Measurements from ENCODE around the gene MPZL3.

DNA sequence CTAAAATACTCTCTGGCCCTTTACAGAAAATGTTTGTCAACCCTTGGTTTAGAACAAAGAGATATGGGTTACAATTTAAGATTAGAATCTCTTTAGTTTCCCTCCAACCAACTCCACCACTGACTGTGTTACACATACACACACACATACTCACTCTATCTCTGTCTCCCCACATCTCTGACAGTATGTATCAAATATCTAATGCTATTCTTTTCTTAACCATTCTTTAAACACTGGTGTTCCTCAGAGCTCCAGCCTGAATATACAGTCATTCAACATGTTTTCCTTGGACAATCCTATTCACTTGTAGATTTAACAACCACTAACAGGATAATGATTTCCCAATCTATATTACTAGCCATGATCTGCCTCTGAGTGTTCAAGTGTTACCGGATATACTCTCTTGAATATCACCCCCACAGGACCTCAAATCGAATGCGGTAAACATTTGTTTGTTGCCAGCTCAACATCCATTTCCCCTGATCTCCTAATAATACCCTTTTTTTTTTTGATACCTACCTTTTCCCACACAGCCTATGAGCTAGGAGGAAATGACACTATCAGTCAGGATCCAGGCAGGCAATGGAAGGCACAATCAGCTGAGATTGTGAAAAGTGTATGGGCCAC lies 6.1 kb downstream of the MPZL3 start:
- TF ChIP-seq CEBPB (IDR thresholded peaks at IDR 0.05): no peak
- TF ChIP-seq HDAC2 (IDR thresholded peaks at IDR 0.05): no peak
- no peak for TF ChIP-seq JUNB (IDR thresholded peaks at IDR 0.05)
- no peak for TF ChIP-seq RAD21 (conservative IDR thresholded peaks at IDR 0.05 in 1 of 2, IDR thresholded peaks at IDR 0.05 in 1 of 2)
- no peak for TF ChIP-seq SMC3 (IDR thresholded peaks at IDR 0.05)
- TF ChIP-seq, protein P1, sequence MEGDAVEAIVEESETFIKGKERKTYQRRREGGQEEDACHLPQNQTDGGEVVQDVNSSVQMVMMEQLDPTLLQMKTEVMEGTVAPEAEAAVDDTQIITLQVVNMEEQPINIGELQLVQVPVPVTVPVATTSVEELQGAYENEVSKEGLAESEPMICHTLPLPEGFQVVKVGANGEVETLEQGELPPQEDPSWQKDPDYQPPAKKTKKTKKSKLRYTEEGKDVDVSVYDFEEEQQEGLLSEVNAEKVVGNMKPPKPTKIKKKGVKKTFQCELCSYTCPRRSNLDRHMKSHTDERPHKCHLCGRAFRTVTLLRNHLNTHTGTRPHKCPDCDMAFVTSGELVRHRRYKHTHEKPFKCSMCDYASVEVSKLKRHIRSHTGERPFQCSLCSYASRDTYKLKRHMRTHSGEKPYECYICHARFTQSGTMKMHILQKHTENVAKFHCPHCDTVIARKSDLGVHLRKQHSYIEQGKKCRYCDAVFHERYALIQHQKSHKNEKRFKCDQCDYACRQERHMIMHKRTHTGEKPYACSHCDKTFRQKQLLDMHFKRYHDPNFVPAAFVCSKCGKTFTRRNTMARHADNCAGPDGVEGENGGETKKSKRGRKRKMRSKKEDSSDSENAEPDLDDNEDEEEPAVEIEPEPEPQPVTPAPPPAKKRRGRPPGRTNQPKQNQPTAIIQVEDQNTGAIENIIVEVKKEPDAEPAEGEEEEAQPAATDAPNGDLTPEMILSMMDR (IDR thresholded peaks at IDR 0.05): no peak
- TF ChIP-seq ZFP36 (IDR thresholded peaks at IDR 0.05; ENCODE audit: borderline replicate concordance, partially characterized antibody): no peak
- TF ChIP-seq, protein P2, sequence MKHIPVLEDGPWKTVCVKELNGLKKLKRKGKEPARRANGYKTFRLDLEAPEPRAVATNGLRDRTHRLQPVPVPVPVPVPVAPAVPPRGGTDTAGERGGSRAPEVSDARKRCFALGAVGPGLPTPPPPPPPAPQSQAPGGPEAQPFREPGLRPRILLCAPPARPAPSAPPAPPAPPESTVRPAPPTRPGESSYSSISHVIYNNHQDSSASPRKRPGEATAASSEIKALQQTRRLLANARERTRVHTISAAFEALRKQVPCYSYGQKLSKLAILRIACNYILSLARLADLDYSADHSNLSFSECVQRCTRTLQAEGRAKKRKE (CRISPR knock-in tag; IDR thresholded peaks at IDR 0.05; ENCODE audit: low read depth): no peak
- TF ChIP-seq RFX5 (IDR thresholded peaks at IDR 0.05): no peak
- TF ChIP-seq, protein P3, sequence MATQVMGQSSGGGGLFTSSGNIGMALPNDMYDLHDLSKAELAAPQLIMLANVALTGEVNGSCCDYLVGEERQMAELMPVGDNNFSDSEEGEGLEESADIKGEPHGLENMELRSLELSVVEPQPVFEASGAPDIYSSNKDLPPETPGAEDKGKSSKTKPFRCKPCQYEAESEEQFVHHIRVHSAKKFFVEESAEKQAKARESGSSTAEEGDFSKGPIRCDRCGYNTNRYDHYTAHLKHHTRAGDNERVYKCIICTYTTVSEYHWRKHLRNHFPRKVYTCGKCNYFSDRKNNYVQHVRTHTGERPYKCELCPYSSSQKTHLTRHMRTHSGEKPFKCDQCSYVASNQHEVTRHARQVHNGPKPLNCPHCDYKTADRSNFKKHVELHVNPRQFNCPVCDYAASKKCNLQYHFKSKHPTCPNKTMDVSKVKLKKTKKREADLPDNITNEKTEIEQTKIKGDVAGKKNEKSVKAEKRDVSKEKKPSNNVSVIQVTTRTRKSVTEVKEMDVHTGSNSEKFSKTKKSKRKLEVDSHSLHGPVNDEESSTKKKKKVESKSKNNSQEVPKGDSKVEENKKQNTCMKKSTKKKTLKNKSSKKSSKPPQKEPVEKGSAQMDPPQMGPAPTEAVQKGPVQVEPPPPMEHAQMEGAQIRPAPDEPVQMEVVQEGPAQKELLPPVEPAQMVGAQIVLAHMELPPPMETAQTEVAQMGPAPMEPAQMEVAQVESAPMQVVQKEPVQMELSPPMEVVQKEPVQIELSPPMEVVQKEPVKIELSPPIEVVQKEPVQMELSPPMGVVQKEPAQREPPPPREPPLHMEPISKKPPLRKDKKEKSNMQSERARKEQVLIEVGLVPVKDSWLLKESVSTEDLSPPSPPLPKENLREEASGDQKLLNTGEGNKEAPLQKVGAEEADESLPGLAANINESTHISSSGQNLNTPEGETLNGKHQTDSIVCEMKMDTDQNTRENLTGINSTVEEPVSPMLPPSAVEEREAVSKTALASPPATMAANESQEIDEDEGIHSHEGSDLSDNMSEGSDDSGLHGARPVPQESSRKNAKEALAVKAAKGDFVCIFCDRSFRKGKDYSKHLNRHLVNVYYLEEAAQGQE (IDR thresholded peaks at IDR 0.05): no peak

Measured in A549 (cell line).